Caco-2 (cell line): ENCODE measurements around the gene ENTPD8. TPM values are rescaled to one million over a fixed set of nuclear protein-coding genes. Genes with fewer than 3 reads are reported as not detected.

Experiments
- BruUV-seq: library from RNA; stranded (reverse); fragments of 400-500 nt; replicated peaks from 2 replicates; lab custom pipeline; 2021; lab: Mats Ljungman, UMichigan
- CTCF ChIA-PET: fragments of 300-600 bp; sonication (Branson Sonifier 250); formaldehyde crosslinking; loops from one replicate; lab custom pipeline; 2022; ENCODE audit warnings: antibody characterized with exemption; lab: Charles Lee
- POLR2A ChIA-PET: fragments of 300-600 bp; sonication (Branson Sonifier 250); formaldehyde crosslinking; loops from one replicate; lab custom pipeline; 2022; ENCODE audit warnings: antibody characterized with exemption; lab: Charles Lee
- DNase-seq, 2 experiments: peaks; one replicate each; pipeline versions ENCODE4 v3.0.0 to v3.0.0-alpha.2; 2020 to 2022
- H3K27me3 ChIP-seq: replicated peaks from 2 replicates; pipeline ENCODE4 v1.6.0; 2011; ENCODE audit warnings: low read length; ENCODE audit not compliant: control insufficient read depth, insufficient read depth
- H3K36me3 ChIP-seq: 2 replicates; pipeline ENCODE4 v1.5.1; 2011; ENCODE audit warnings: low read length; ENCODE audit not compliant: control insufficient read depth, insufficient read depth
- H3K4me1 ChIP-seq: fragments of 250-450 bp; sonication (Bioruptor Pico); 2 replicates; pipeline ENCODE4 v1.5.1; 2020; ENCODE audit warnings: mild to moderate bottlenecking
- H3K4me3 ChIP-seq: 2 replicates; pipeline ENCODE4 v1.5.1; 2011; ENCODE audit warnings: low read depth, mild to moderate bottlenecking, control low read depth, low read length
- H3K9me3 ChIP-seq: fragments of 250-450 bp; sonication (Bioruptor Pico); 2 replicates; pipeline ENCODE4 v1.5.1; 2020; ENCODE audit warnings: mild to moderate bottlenecking, moderate library complexity
- H3K27ac Mint-ChIP-seq: one replicate; pipeline ENCODE4 v1.8.0; 2022; ENCODE audit warnings: mixed read lengths; ENCODE audit not compliant: unreplicated experiment
- H3K27me3 Mint-ChIP-seq: one replicate; pipeline ENCODE4 v1.8.0; 2022; ENCODE audit warnings: mixed read lengths; ENCODE audit not compliant: insufficient read depth, unreplicated experiment
- H3K36me3 Mint-ChIP-seq: one replicate; pipeline ENCODE4 v1.8.0; 2022; ENCODE audit warnings: mild to moderate bottlenecking, mixed read lengths; ENCODE audit not compliant: insufficient read depth, unreplicated experiment
- H3K4me1 Mint-ChIP-seq: one replicate; pipeline ENCODE4 v1.8.0; 2022; ENCODE audit warnings: low read depth, mixed read lengths; ENCODE audit not compliant: unreplicated experiment
- H3K4me3 Mint-ChIP-seq: one replicate; pipeline ENCODE4 v1.8.0; 2022; ENCODE audit warnings: mild to moderate bottlenecking, moderate library complexity, mixed read lengths; ENCODE audit not compliant: unreplicated experiment
- H3K9me3 Mint-ChIP-seq: one replicate; pipeline ENCODE4 v1.8.0; 2022; ENCODE audit warnings: mixed read lengths; ENCODE audit not compliant: unreplicated experiment
- CTCF ChIP-seq, 2 experiments: fragments of 200-600 bp in 1 of 2; IDR thresholded peaks; 1 replicate in 1 of 2; 2 replicates in 1 of 2; pipeline versions ENCODE4 v1.5.1 to v1.8.0; 2011 to 2022; ENCODE audit warnings: antibody characterized with exemption in 1 of 2, control low read depth in 1 of 2, inconsistent platforms in 1 of 2, low read depth in 1 of 2, low read length in 1 of 2, mild to moderate bottlenecking in 1 of 2, moderate library complexity in 1 of 2; ENCODE audit not compliant: insufficient read depth in 1 of 2, severe bottlenecking in 1 of 2, unreplicated experiment in 1 of 2
- intact Hi-C: fragments of 100-400 bp; cut with micrococcal nuclease; formaldehyde crosslinking; loops from one replicate; pipeline ENCODE4 v1.10.0; 2022; ENCODE audit not compliant: unreplicated experiment
- total RNA-seq: library from RNA; stranded (reverse); gene quantifications from 2 replicates; pipeline ENCODE4 v1.2.3, GENCODE V29; 2022

Gene ENTPD8
- total RNA-seq, 1 experiment from 2014 or later, result 8.6 TPM

- Histone ChIP-seq H3K4me3 (no peak overlapping the region), H3K27me3 (no peaks in the 10 kb centered on the region), H3K4me1 (no peaks in the 10 kb centered on the region), H3K9me3 (peaks cover 8% of the 10 kb centered on the region; the same call in 1 of the 2 replicates), H3K36me3 (no peaks in the 10 kb centered on the region)
- no peak for DNase-seq
- POLR2A ChIA-PET, result no interaction called here
- H3K27ac Mint-ChIP-seq, result no peak overlapping the region
- H3K36me3 Mint-ChIP-seq, result peaks cover 12% of the 10 kb centered on the region
- H3K9me3 Mint-ChIP-seq, result no peaks in the 10 kb centered on the region
- H3K4me3 Mint-ChIP-seq, result peak overlapping the region; percentile 22
- H3K4me1 Mint-ChIP-seq, result no peaks in the 10 kb centered on the region
- intact Hi-C loops, result no loop called here
- CTCF ChIA-PET, result no interaction called here
- no peak for TF ChIP-seq CTCF (IDR thresholded peaks at IDR 0.05; ENCODE audit: insufficient read depth in 1 of 2, low read depth in 1 of 2, low read length in 1 of 2, severe bottlenecking in 1 of 2, unreplicated experiment in 1 of 2)
- H3K27me3 Mint-ChIP-seq, result no peaks in the 10 kb centered on the region
- BruUV-seq, result no TSS peak
Measured at GRCh38 chr9:137406085-137406760, 34.9 kb downstream of the ENTPD8 start.

GRCh38 chr9:137405677-137406081, 35.5 kb downstream of the ENTPD8 start:
- TF ChIP-seq CTCF (IDR thresholded peaks at IDR 0.05; ENCODE audit: insufficient read depth in 1 of 2, low read depth in 1 of 2, low read length in 1 of 2, severe bottlenecking in 1 of 2, unreplicated experiment in 1 of 2), result no peak
- Histone ChIP-seq H3K27me3 (no peaks in the 10 kb centered on the region), H3K9me3 (peaks cover 8% of the 10 kb centered on the region; the same call in 1 of the 2 replicates), H3K36me3 (no peaks in the 10 kb centered on the region), H3K4me1 (no peaks in the 10 kb centered on the region), H3K4me3 (no peak overlapping the region)
- Mint-ChIP-seq H3K9me3 (no peaks in the 10 kb centered on the region), H3K27me3 (no peaks in the 10 kb centered on the region), H3K36me3 (peaks cover 12% of the 10 kb centered on the region), H3K27ac (no peak overlapping the region), H3K4me3 (peak overlapping the region; percentile 22), H3K4me1 (no peaks in the 10 kb centered on the region)
- no TSS peak for BruUV-seq
- DNase-seq, result no peak
- CTCF ChIA-PET, result no interaction called here
- intact Hi-C loops, result no loop called here
- POLR2A ChIA-PET, result interaction anchor here (0.6 kb wide), 1 partner anchor 922 kb away, joined by 3 read pairs; no protein-coding TSS in a partner anchor

- no peaks in the 10 kb centered on the region for H3K27me3 Mint-ChIP-seq
- H3K9me3 Mint-ChIP-seq, result no peaks in the 10 kb centered on the region
- BruUV-seq, result no TSS peak
- H3K36me3 Mint-ChIP-seq, result peaks cover 12% of the 10 kb centered on the region
- Histone ChIP-seq H3K27me3 (no peaks in the 10 kb centered on the region), H3K4me3 (no peak overlapping the region), H3K9me3 (peaks cover 8% of the 10 kb centered on the region; the same call in 1 of the 2 replicates), H3K36me3 (no peaks in the 10 kb centered on the region), H3K4me1 (no peaks in the 10 kb centered on the region)
- intact Hi-C loops, result no loop called here
- TF ChIP-seq CTCF (IDR thresholded peaks at IDR 0.05; ENCODE audit: insufficient read depth in 1 of 2, low read depth in 1 of 2, low read length in 1 of 2, severe bottlenecking in 1 of 2, unreplicated experiment in 1 of 2), result no peak
- DNase-seq, result no peak
- POLR2A ChIA-PET, result interaction anchor here (0.6 kb wide), 1 partner anchor 921 kb away, joined by 3 read pairs; no protein-coding TSS in a partner anchor
- CTCF ChIA-PET, result no interaction called here
- no peak overlapping the region for H3K4me3 Mint-ChIP-seq
- no peaks in the 10 kb centered on the region for H3K4me1 Mint-ChIP-seq
- H3K27ac Mint-ChIP-seq, result no peak overlapping the region
Measured at GRCh38 chr9:137404961-137405567, 36.1 kb downstream of the ENTPD8 start.
